HG03575 (cell line): ENCODE results near the gene SCLY.
"Not testable (repeated sequence)": the region's sequence is repeated elsewhere in the genome, so short reads cannot be mapped to it uniquely, and the experiment has no call there.

Experiments used
- ATAC-seq: cut with Tn5 transposase; IDR thresholded peaks from one replicate; pipeline ENCODE4 v1.9.1; 2021; ENCODE audit not compliant: unreplicated experiment, insufficient number of reproducible peaks, low FRiP score; ENCODE audit errors: extremely low read depth

SCLY gene

GRCh38 chr2:238038203-238038602 lies 22.6 kb upstream of the SCLY start:
- no peak for ATAC-seq

DNA sequence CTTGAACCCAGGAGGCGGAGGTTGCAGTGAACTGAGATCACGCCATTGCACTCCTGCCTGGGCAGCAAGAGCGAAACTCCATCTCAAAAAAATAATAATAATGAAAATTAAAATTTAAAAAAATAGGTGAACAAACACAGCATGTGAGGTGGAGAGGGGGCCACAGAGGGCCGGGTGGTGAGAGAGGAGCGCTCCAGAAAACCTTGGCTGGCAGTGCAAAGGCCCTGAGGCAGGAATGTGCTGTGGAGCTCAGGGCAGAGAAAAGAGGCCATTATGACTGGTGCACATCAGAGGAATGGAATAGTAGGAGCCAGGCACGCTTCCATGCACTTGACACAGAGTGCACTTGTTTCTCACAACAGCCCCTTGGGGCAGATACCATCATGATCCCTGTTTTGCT lies 21.6 kb upstream of the SCLY start:
- no peak for ATAC-seq

GRCh38 chr2:238039985-238040384 lies 20.8 kb upstream of the SCLY start:
- no peak for ATAC-seq

DNA sequence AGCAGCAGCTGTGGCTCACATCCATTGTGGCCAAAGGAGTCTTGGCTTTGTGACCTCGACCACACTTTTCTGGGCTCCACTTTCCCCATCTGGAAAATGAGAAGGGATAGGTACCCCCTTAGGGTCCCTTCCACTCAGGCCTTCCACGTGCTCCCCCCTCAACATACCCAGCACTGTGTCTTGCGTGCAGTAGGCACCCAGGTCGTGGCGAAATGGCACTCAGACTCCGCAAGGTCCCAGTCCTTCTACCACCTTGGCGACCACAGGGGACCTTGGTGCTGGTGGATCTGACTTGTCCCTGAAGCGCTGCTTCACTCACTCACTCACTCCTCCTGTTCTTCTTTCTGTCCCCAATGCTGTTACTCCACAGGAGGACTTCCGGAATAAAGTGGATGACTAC lies 19.9 kb upstream of the SCLY start:
- ATAC-seq, result no peak

- ATAC-seq, result no peak
Observed at GRCh38 chr2:238042090-238042489, 18.7 kb upstream of the SCLY start.

DNA sequence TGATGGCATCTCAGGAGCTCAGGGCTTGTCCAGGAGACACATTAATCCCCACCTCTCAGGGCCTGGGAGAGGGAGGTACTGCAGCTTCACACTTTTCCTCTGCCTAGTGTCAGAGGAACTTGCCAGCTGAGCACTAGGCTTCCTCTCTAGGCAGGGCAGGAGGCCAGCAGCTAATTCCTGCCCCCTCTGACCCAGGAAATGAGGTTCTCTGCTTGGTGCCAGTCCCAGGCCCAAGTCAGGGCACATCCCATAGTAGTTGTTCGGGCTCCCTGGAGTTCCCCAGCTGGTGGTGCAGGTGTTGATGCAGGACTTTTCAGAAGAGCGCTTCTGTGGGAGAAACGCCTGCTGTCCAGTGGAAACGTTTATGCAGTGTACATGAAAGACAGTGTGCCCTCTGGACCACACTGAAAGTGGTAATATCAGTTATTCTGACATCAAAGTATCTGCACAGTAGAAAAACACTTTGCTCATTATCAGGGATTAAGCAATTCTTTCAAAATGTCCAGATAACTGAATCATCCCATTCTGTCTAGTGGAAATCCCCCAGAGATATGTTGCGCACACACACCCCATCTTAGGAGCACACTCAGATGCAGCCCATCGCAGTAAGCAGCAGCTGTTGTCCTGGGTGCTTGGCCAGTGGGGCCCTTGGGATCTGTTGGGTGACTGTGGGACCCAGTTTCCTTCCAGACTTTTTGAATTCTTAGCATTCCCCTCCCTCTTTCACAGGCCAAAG lies 17.8 kb upstream of the SCLY start:
- ATAC-seq, result no peak

GRCh38 chr2:238043851-238044250 lies 16.9 kb upstream of the SCLY start:
- ATAC-seq, result no peak

DNA sequence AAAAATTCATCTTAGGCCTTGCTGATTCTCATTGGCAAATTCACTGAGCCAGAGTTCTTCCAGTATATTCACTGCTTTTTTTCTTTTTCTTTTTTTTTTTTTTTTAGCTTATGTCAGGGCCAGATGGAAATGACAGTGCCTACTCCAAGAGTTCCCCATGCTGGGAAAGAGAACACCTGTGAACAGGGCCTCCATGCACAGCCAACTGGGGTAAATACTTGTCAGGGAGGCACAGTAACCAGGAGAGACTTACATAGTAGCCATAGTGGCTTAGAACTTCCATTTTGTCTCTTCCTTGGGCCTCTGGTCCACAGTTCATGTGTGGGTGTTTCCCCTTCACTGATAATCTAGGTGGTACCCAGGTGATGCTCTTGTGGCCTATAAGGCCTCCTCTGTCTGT lies 15.2 kb upstream of the SCLY start:
- ATAC-seq, result no peak

GRCh38 chr2:238046725-238047270 lies 14.0 kb upstream of the SCLY start:
- no peak for ATAC-seq

GRCh38 chr2:238053191-238053776 lies 7.5 kb upstream of the SCLY start:
- ATAC-seq, result no peak

GRCh38 chr2:238055841-238056240 lies 5.0 kb upstream of the SCLY start:
- no peak for ATAC-seq

GRCh38 chr2:238057696-238058575 lies 2.9 kb upstream of the SCLY start:
- not testable (repeated sequence) for ATAC-seq

- no peak for ATAC-seq
Observed at GRCh38 chr2:238059505-238059904, 1.3 kb upstream of the SCLY start.

GRCh38 chr2:238060096-238060541 lies 682 bp upstream of the SCLY start:
- ATAC-seq, result no peak

DNA sequence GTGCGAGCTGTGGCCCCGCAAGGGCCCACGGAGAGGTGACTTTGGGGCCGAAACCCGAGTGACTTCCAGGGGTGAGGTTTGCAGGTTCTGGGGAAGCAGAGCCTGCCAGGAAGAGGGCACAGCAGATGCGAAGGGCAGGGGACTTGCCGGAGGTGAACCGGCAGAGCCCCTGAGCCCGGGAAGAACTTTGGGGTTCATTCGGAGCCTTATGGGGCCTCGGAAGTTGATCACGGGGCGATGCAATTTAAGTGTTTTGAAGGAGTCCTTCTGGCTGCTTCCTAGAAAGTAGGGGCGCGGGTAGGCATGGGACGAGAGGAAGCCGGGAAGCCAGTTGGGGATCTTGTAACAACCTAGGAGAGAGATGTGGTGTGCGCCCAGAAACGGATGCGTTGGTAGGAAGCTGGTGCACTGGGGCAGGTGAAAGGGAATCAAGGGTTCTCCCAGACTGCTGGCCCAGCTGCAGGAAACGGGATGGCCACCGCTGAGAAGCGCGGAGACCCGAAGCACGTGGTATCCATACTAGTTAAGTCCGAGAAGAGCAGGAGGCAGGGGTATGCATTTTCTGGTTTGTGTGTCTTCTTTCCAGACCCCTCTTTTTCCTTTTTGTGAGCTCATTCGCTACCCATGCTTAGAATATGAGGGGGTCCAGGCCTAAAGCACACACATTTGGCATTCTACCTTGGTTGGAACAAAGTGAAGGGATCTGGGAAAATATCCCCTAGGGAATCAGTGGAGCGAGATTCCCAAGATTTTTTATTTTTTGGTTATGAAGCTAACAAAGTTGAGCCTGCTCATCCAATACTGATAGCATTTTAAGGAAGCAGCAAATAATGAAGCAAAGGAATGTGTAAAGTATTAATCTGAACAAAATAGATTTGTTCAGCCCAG lies 758 bp downstream of the SCLY start:
- ATAC-seq, result no peak

DNA sequence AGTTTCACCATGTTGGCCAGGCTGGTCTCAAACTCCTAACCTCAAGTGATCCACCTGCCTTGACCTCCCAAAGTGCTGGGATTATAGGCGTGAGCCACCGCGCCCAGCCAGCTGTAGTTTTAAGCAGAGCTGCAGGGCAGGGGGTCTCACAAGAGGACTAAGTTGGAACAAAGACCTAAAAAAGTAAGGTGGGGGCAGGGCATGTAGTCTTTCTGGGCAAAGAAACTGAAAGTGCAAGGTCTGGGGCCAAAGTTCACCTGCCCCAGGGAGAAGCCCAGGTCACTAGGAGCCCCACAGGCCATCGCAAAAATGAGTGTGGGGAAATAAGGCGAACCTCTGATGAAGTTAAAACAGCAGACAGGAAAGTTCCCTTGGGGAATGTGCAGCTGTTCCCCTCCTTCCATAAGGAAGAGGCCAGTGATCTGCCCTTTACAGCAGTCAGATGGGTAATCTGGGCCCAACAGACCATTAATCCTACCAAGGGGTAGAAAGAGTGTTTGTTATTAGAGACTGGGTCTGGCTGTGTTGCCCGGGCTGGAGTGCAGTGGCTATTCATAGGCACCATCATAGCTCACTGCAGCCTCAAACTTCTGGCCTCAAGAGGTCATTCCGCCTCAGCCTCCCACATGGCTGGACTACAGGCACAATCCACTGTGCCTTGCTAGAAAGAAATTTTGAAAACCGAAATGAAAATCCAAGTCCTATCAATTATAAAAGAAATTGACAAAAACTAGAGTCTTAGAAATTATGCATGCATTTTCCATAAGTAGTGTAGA lies 2.8 kb downstream of the SCLY start:
- no peak for ATAC-seq

DNA sequence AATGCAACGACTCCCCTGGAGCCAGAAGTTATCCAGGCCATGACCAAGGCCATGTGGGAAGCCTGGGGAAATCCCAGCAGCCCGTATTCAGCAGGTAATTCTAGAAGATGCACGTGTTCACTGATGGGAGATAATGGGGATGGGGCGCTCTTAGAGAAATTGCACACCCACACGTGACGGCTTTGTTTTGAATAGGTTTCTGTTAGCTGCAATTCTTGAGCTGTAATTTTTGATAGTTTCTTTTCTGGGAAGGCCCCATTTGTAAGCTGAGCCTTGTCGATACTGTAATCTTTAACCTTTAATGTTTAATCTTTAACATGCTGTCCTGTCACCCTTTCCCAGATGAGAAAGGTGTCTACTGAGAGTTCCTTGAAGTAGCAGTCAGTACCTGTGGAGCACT lies 3.6 kb downstream of the SCLY start:
- ATAC-seq, result no peak
